ENCODE measurements around the gene PNPLA7.
"Not testable (repeated sequence)": the region's sequence is repeated elsewhere in the genome, so short reads cannot be mapped to it uniquely, and the experiment has no call there.

PNPLA7 gene

GRCh38 chr9:137513136-137513535 is 37.1 kb downstream of the PNPLA7 start:
- DNase-seq, result not testable (repeated sequence)

- no peak for DNase-seq
These were observed 38.3 kb downstream of the PNPLA7 start for GRCh38 chr9:137511758-137512463.

- DNase-seq, result not testable (repeated sequence)
These were observed 39.1 kb downstream of the PNPLA7 start for GRCh38 chr9:137511126-137511525.

- no peak for DNase-seq
These were observed 41.0 kb downstream of the PNPLA7 start for GRCh38 chr9:137509198-137509597.

GRCh38 chr9:137506702-137507171 is 43.5 kb downstream of the PNPLA7 start:
- DNase-seq, result no peak

- DNase-seq, result no peak
These were observed 43.9 kb downstream of the PNPLA7 start for GRCh38 chr9:137506274-137506673.

- no peak for DNase-seq
These were observed 44.6 kb downstream of the PNPLA7 start for GRCh38 chr9:137505421-137506140.

- DNase-seq, result no peak
These were observed 45.8 kb downstream of the PNPLA7 start for GRCh38 chr9:137504432-137504777.

GRCh38 chr9:137502008-137502911 is 47.9 kb downstream of the PNPLA7 start:
- DNase-seq, result no peak

- no peak for DNase-seq
These were observed 48.7 kb downstream of the PNPLA7 start for GRCh38 chr9:137501457-137501856.

GRCh38 chr9:137500666-137501397 is 49.4 kb downstream of the PNPLA7 start:
- no peak for DNase-seq

GRCh38 chr9:137499858-137500661 is 50.1 kb downstream of the PNPLA7 start:
- DNase-seq, result no peak

- DNase-seq, result no peak
These were observed 50.8 kb downstream of the PNPLA7 start for GRCh38 chr9:137499416-137499815.

GRCh38 chr9:137498720-137499150 is 51.5 kb downstream of the PNPLA7 start:
- no peak for DNase-seq

GRCh38 chr9:137497921-137498719 is 52.1 kb downstream of the PNPLA7 start:
- no peak for DNase-seq

GRCh38 chr9:137496601-137497375 is 53.4 kb downstream of the PNPLA7 start:
- no peak for DNase-seq

GRCh38 chr9:137494550-137495351 is 55.5 kb downstream of the PNPLA7 start:
- DNase-seq, result no peak

GRCh38 chr9:137494104-137494544 is 56.1 kb downstream of the PNPLA7 start:
- no peak for DNase-seq

Measured in T-helper 9 cell (primary cell).